Loucy (cell line): ENCODE data around the gene ENTHD1.

ENCODE experiments used
- H2AFZ ChIP-seq: fragments of 200-600 bp; sonication (generic); 2 replicates; pipeline ENCODE4 v1.6.0; 2016; ENCODE audit warnings: antibody characterized with exemption, mild to moderate bottlenecking, low read length, moderate library complexity
- H3F3A ChIP-seq: fragments of 200-600 bp; 2 replicates; pipeline ENCODE4 v1.6.0; 2016; ENCODE audit warnings: antibody characterized with exemption, low read depth, mild to moderate bottlenecking
- H3K27me3 ChIP-seq: fragments of 200-600 bp; sonication (generic); 2 replicates; pipeline ENCODE4 v1.6.1; 2014; ENCODE audit warnings: low read length, mild to moderate bottlenecking; ENCODE audit not compliant: insufficient read depth, poor library complexity, severe bottlenecking
- H3K36me3 ChIP-seq: fragments of 200-600 bp; sonication (generic); 2 replicates; pipeline ENCODE4 v1.6.1; 2016; ENCODE audit warnings: low read length; ENCODE audit not compliant: insufficient read depth
- H3K4me1 ChIP-seq: fragments of 200-600 bp; sonication (generic); 2 replicates; pipeline ENCODE4 v1.5.1; 2014; ENCODE audit warnings: low read length, mild to moderate bottlenecking; ENCODE audit not compliant: insufficient read depth, poor library complexity, severe bottlenecking
- H3K4me2 ChIP-seq: fragments of 200-600 bp; sonication (generic); 2 replicates; pipeline ENCODE4 v1.6.0; 2014; ENCODE audit warnings: antibody characterized with exemption, low read length, low read depth, mild to moderate bottlenecking; ENCODE audit not compliant: poor library complexity, severe bottlenecking
- H3K4me3 ChIP-seq: fragments of 200-600 bp; sonication (generic); 2 replicates; pipeline ENCODE4 v1.5.1; 2014; ENCODE audit warnings: low read length, mild to moderate bottlenecking, mixed read lengths; ENCODE audit not compliant: poor library complexity, severe bottlenecking
- H3K79me2 ChIP-seq: fragments of 200-600 bp; sonication (generic); 2 replicates; pipeline ENCODE4 v1.6.1; 2014; ENCODE audit warnings: low read length; ENCODE audit not compliant: insufficient read depth
- H3K9ac ChIP-seq: fragments of 200-600 bp; sonication (generic); 2 replicates; pipeline ENCODE4 v1.6.0; 2014; ENCODE audit warnings: mild to moderate bottlenecking, low read depth, low read length, moderate library complexity; ENCODE audit not compliant: poor library complexity, severe bottlenecking
- H3K9me2 ChIP-seq: fragments of 200-600 bp; sonication (generic); replicated peaks from 2 replicates; pipeline ENCODE4 v1.6.1; 2016; ENCODE audit warnings: low read depth, low read length, mixed read lengths
- H3K9me3 ChIP-seq: fragments of 200-600 bp; sonication (generic); 2 replicates; pipeline ENCODE4 v1.6.1; 2014; ENCODE audit warnings: mild to moderate bottlenecking, antibody characterized with exemption, low read length, low read depth; ENCODE audit not compliant: insufficient read depth
- H4K20me1 ChIP-seq: fragments of 200-600 bp; sonication (generic); 2 replicates; pipeline ENCODE4 v1.6.0; 2014; ENCODE audit warnings: antibody characterized with exemption, low read length, mild to moderate bottlenecking; ENCODE audit not compliant: insufficient read depth, poor library complexity, severe bottlenecking
- CTCF ChIP-seq: fragments of 200-600 bp; sonication (generic); conservative IDR thresholded peaks from 2 replicates; pipeline ENCODE4 v1.5.1; 2014; ENCODE audit warnings: mild to moderate bottlenecking, antibody characterized with exemption, low read length
- EZH2phosphoT487 ChIP-seq: fragments of 200-600 bp; IDR thresholded peaks from 2 replicates; pipeline ENCODE4 v1.6.1; 2018; ENCODE audit warnings: antibody characterized with exemption, mild to moderate bottlenecking, moderate library complexity, borderline replicate concordance

ENTHD1 gene

GRCh38 chr22:39710380-39711150 is 183.0 kb downstream of the ENTHD1 start:
- H3K27me3 ChIP-seq: no peaks in the 10 kb centered on the region
- H4K20me1 ChIP-seq: no peaks in the 10 kb centered on the region
- H3K9ac ChIP-seq: no peak overlapping the region
- H3F3A ChIP-seq: no peaks in the 10 kb centered on the region
- TF ChIP-seq EZH2phosphoT487 (no peak), CTCF (no peak)
- H3K4me1 ChIP-seq: peaks cover 3% of the 10 kb centered on the region
- no peaks in the 10 kb centered on the region for H3K36me3 ChIP-seq
- no peaks in the 10 kb centered on the region for H3K9me2 ChIP-seq
- no peaks in the 10 kb centered on the region for H3K79me2 ChIP-seq
- no peak overlapping the region for H2AFZ ChIP-seq
- no peak overlapping the region for H3K4me3 ChIP-seq
- no peaks in the 10 kb centered on the region for H3K9me3 ChIP-seq
- H3K4me2 ChIP-seq: no peak overlapping the region

GRCh38 chr22:39707816-39708215 is 185.7 kb downstream of the ENTHD1 start:
- no peaks in the 10 kb centered on the region for H3K79me2 ChIP-seq
- H3K9ac ChIP-seq: no peak overlapping the region
- H3K4me2 ChIP-seq: no peak overlapping the region
- no peaks in the 10 kb centered on the region for H3F3A ChIP-seq
- H4K20me1 ChIP-seq: no peaks in the 10 kb centered on the region
- H2AFZ ChIP-seq: no peak overlapping the region
- H3K9me2 ChIP-seq: no peaks in the 10 kb centered on the region
- H3K36me3 ChIP-seq: no peaks in the 10 kb centered on the region
- TF ChIP-seq CTCF (no peak), EZH2phosphoT487 (no peak)
- H3K9me3 ChIP-seq: no peaks in the 10 kb centered on the region
- H3K4me3 ChIP-seq: no peak overlapping the region
- H3K4me1 ChIP-seq: peaks cover 3% of the 10 kb centered on the region
- H3K27me3 ChIP-seq: no peaks in the 10 kb centered on the region

GRCh38 chr22:39707351-39707750 is 186.2 kb downstream of the ENTHD1 start:
- H3K36me3 ChIP-seq: no peaks in the 10 kb centered on the region
- no peaks in the 10 kb centered on the region for H3K27me3 ChIP-seq
- TF ChIP-seq CTCF (no peak), EZH2phosphoT487 (no peak)
- H3K9me3 ChIP-seq: no peaks in the 10 kb centered on the region
- H3F3A ChIP-seq: no peaks in the 10 kb centered on the region
- no peaks in the 10 kb centered on the region for H3K9me2 ChIP-seq
- no peaks in the 10 kb centered on the region for H4K20me1 ChIP-seq
- H3K79me2 ChIP-seq: no peaks in the 10 kb centered on the region
- no peak overlapping the region for H3K4me2 ChIP-seq
- no peak overlapping the region for H2AFZ ChIP-seq
- H3K4me3 ChIP-seq: no peak overlapping the region
- H3K4me1 ChIP-seq: peaks cover 4% of the 10 kb centered on the region
- H3K9ac ChIP-seq: no peak overlapping the region
